Left ventricle myocardium inferior (tissue), 1 donor: ENCODE data around the gene DTD1. TPM values are rescaled to one million over a fixed set of nuclear protein-coding genes. Genes with fewer than 3 reads are reported as not detected.

ENCODE experiments used
- DNase-seq: peaks from one replicate; pipeline ENCODE4 v3.0.0-alpha.2; 2020
- H3K27ac ChIP-seq: fragments of 200-600 bp; replicated peaks from 2 replicates; pipeline ENCODE4 v1.8.0; 2021
- H3K27me3 ChIP-seq: fragments of 200-600 bp; 2 replicates; pipeline ENCODE4 v1.8.0; 2021; ENCODE audit warnings: low read depth
- H3K36me3 ChIP-seq: fragments of 200-600 bp; 2 replicates; pipeline ENCODE4 v1.8.0; 2021
- H3K4me1 ChIP-seq: fragments of 200-600 bp; 2 replicates; pipeline ENCODE4 v1.8.0; 2021
- H3K4me3 ChIP-seq: fragments of 200-600 bp; 2 replicates; pipeline ENCODE4 v1.8.0; 2021; ENCODE audit warnings: mild to moderate bottlenecking, moderate library complexity
- H3K9me3 ChIP-seq: fragments of 200-600 bp; replicated peaks from 2 replicates; pipeline ENCODE4 v1.8.0; 2021
- CTCF ChIP-seq: fragments of 200-600 bp; IDR thresholded peaks from 2 replicates; pipeline ENCODE4 v1.8.0; 2021; ENCODE audit warnings: antibody characterized with exemption, mild to moderate bottlenecking, borderline replicate concordance
- intact Hi-C: fragments of 100-400 bp; cut with micrococcal nuclease; formaldehyde crosslinking; loops from one replicate; pipeline ENCODE4 v1.11.0; 2022
- long read RNA-seq: library from polyadenylated mRNA; unstranded; transcript quantifications from one replicate; pipeline ENCODE4 v2.0.0, GENCODE V29; 2021
- total RNA-seq: library from RNA; stranded (reverse); fragmentation: NEBNext Ultra II Directional; extraction: Animal tissue kit (Norgen Biotek cat#: 25700); gene quantifications from one replicate; pipeline ENCODE4 v1.2.1, GENCODE V29; 2021
- donor health status: DM: no; HTN: yes; CAD: no; lungs with severe emphysema.

DTD1 gene
- total RNA-seq, result 12.2 TPM
- long read RNA-seq, transcript DTD1-201 (6 exons, 1,387 nt), result major isoform, 6 of 8 reads
- long read RNA-seq, partial matches to known transcripts, result 0 of 8 reads
- long read RNA-seq, other reads (novel, unspliced or antisense), result 1 of 8 reads

- H3K4me3 ChIP-seq, result peak within 1 kb of the TSS; percentile 91
- H3K9me3 ChIP-seq, result peaks cover 6% of the 10 kb centered on the region
- intact Hi-C loops, result no loop called here
- H3K27ac ChIP-seq, result peak within 1 kb of the TSS; percentile 86
- peak; percentile 95 for DNase-seq
- no peaks in the 10 kb centered on the region for H3K27me3 ChIP-seq
- H3K4me1 ChIP-seq, result peaks cover 17% of the 10 kb centered on the region
- H3K36me3 ChIP-seq, result no peaks in the 10 kb centered on the region
- TF ChIP-seq CTCF, result peak; percentile 84
Observed at GRCh38 chr20:18587665-18588573, at the start of gene DTD1. TSS of gene DTD1 (plus strand) at chr20:18588054. CDS start at chr20:18588073, 19 bp downstream.

GRCh38 chr20:18541741-18542140 is 46.1 kb upstream of the DTD1 start:
- peaks cover 81% of the 10 kb centered on the region for H3K36me3 ChIP-seq
- no peaks in the 10 kb centered on the region for H3K27me3 ChIP-seq
- no peaks in the 10 kb centered on the region for H3K4me1 ChIP-seq
- H3K27ac ChIP-seq, result no peak overlapping the region
- intact Hi-C loops, result no loop called here
- H3K9me3 ChIP-seq, result no peaks in the 10 kb centered on the region
- no peak for TF ChIP-seq CTCF
- no peak overlapping the region for H3K4me3 ChIP-seq
- DNase-seq, result no peak

- Histone ChIP-seq H3K9me3 (no peaks in the 10 kb centered on the region), H3K27ac (no peak overlapping the region), H3K4me3 (no peak overlapping the region), H3K27me3 (no peaks in the 10 kb centered on the region), H3K36me3 (peaks cover 88% of the 10 kb centered on the region), H3K4me1 (no peaks in the 10 kb centered on the region)
- TF ChIP-seq CTCF, result no peak
- intact Hi-C loops, result no loop called here
- DNase-seq, result no peak
Observed at GRCh38 chr20:18543216-18543615, 44.6 kb upstream of the DTD1 start.

GRCh38 chr20:18543932-18544331 is 43.9 kb upstream of the DTD1 start:
- Histone ChIP-seq H3K4me3 (no peak overlapping the region), H3K36me3 (peaks cover 90% of the 10 kb centered on the region), H3K9me3 (no peaks in the 10 kb centered on the region), H3K27me3 (no peaks in the 10 kb centered on the region), H3K27ac (no peak overlapping the region), H3K4me1 (no peaks in the 10 kb centered on the region)
- DNase-seq, result peak; percentile 20
- no peak for TF ChIP-seq CTCF
- intact Hi-C loops, result no loop called here

GRCh38 chr20:18545566-18545965 is 42.3 kb upstream of the DTD1 start:
- no peak overlapping the region for H3K4me3 ChIP-seq
- peaks cover 94% of the 10 kb centered on the region for H3K36me3 ChIP-seq
- H3K27ac ChIP-seq, result no peak overlapping the region
- no peaks in the 10 kb centered on the region for H3K4me1 ChIP-seq
- no peak for DNase-seq
- intact Hi-C loops, result no loop called here
- no peak for TF ChIP-seq CTCF
- no peaks in the 10 kb centered on the region for H3K27me3 ChIP-seq
- no peaks in the 10 kb centered on the region for H3K9me3 ChIP-seq
